HEK293T (cell line): ENCODE results near the gene EBF3.
A peak's percentile ranks its signal among the peaks of the same experiment; 100 is the strongest.

Experiments used
- CTCF ChIA-PET: fragments of 350-600 bp; formaldehyde crosslinking; extraction: SDS; loops from one replicate; lab custom pipeline; 2021; ENCODE audit warnings: antibody characterized with exemption, inconsistent platforms; lab: Yijun Ruan, JAX
- POLR2A ChIA-PET: fragments of 350-600 bp; formaldehyde crosslinking; extraction: SDS; loops from one replicate; lab custom pipeline; 2020; ENCODE audit warnings: antibody characterized with exemption, inconsistent platforms; lab: Yijun Ruan, JAX
- DNase-seq: peaks from one replicate; pipeline ENCODE4 v3.0.0; 2012; ENCODE audit warnings: mixed read lengths; ENCODE audit errors: extremely low spot score
- ARNT ChIP-seq: fragments of 450-650 bp; IDR thresholded peaks from 2 replicates; pipeline ENCODE4 v1.6.1; 2017; ENCODE audit warnings: mild to moderate bottlenecking
- BHLHE40 ChIP-seq: fragments of 450-650 bp; IDR thresholded peaks from 2 replicates; pipeline ENCODE4 v1.6.1; 2016; ENCODE audit warnings: mild to moderate bottlenecking, moderate library complexity, borderline replicate concordance
- CTBP1 ChIP-seq: fragments of 450-650 bp; IDR thresholded peaks from 2 replicates; pipeline ENCODE4 v1.6.1; 2016; ENCODE audit warnings: borderline replicate concordance
- ELF4 ChIP-seq: fragments of 450-650 bp; IDR thresholded peaks from 2 replicates; pipeline ENCODE4 v1.6.1; 2017; ENCODE audit warnings: antibody characterized with exemption
- FOXA1 ChIP-seq: fragments of 450-650 bp; IDR thresholded peaks from 2 replicates; pipeline ENCODE4 v1.6.1; 2016; ENCODE audit warnings: mild to moderate bottlenecking
- FOXK2 ChIP-seq: fragments of 450-650 bp; IDR thresholded peaks from 2 replicates; pipeline ENCODE4 v1.6.1; 2016; ENCODE audit warnings: mild to moderate bottlenecking
- FOXM1 ChIP-seq: fragments of 450-650 bp; IDR thresholded peaks from 2 replicates; pipeline ENCODE4 v1.6.1; 2017; ENCODE audit warnings: mild to moderate bottlenecking, borderline replicate concordance
- HDGF ChIP-seq: fragments of 450-650 bp; IDR thresholded peaks from 2 replicates; pipeline ENCODE4 v1.6.1; 2017; ENCODE audit warnings: antibody characterized with exemption, borderline replicate concordance
- L3MBTL2 ChIP-seq: fragments of 450-650 bp; conservative IDR thresholded peaks from 2 replicates; pipeline ENCODE4 v1.6.1; 2016; ENCODE audit warnings: mild to moderate bottlenecking
- LEF1 ChIP-seq: fragments of 450-650 bp; IDR thresholded peaks from 2 replicates; pipeline ENCODE4 v1.6.1; 2017; ENCODE audit warnings: mild to moderate bottlenecking, borderline replicate concordance
- NFRKB ChIP-seq: fragments of 450-650 bp; IDR thresholded peaks from 2 replicates; pipeline ENCODE4 v1.6.1; 2016; ENCODE audit warnings: mild to moderate bottlenecking, moderate library complexity
- SP1 ChIP-seq: fragments of 450-650 bp; IDR thresholded peaks from 2 replicates; pipeline ENCODE4 v1.6.1; 2017
- SUZ12 ChIP-seq: fragments of 450-650 bp; IDR thresholded peaks from 2 replicates; pipeline ENCODE4 v1.6.1; 2016; ENCODE audit warnings: mild to moderate bottlenecking
- TARDBP ChIP-seq: fragments of 450-650 bp; IDR thresholded peaks from 2 replicates; pipeline ENCODE4 v1.6.1; 2016
- ZNF384 ChIP-seq: fragments of 450-650 bp; IDR thresholded peaks from 2 replicates; pipeline ENCODE4 v1.6.1; 2016
- TF ChIP-seq, protein P1 (sequence below): fragments of 450-650 bp; IDR thresholded peaks from 2 replicates; pipeline ENCODE4 v1.6.1; 2016

EBF3 gene

DNA sequence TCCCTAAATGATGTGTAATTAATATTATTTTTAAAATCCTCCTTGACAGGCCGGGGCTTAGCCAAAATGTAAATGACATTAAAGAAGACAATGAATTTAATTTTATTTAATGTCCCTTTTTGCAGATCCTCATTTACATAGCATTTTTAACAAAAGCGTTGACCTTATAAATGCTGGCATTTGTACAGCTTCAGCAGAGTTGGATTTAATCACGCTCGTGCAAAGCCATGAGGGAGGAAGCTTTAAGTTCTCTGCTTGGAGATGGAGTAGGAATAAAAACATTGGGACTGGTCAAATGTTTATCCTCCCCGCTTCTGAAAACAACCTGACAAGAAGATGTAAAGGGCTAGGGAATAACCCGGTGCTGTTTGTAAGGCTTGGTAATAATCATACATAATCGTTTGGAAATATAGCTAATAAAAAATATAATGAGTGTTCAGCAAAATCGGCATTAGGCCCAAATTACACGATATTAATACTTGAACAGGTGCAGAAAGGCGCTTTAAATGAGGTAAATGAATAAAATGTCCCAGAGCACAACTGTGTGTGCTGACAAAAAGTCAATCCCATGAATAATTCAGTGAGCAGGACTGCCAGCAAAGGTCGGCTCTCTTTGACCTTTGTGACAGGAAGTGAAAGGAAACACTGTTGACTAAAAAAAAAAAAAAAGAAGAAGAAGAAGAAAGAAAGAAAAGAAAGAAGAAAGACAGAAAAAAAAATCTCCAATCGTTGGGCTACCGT lies 11.5 kb downstream of the EBF3 start:
- ChIA-PET POLR2A (no interaction called here), CTCF (no interaction called here)
- no peak for TF ChIP-seq FOXM1
- no peak for TF ChIP-seq SP1
- no peak for TF ChIP-seq LEF1
- no peak for TF ChIP-seq FOXK2
- no peak for TF ChIP-seq NFRKB
- no peak for TF ChIP-seq TARDBP
- DNase-seq: no peak

DNA sequence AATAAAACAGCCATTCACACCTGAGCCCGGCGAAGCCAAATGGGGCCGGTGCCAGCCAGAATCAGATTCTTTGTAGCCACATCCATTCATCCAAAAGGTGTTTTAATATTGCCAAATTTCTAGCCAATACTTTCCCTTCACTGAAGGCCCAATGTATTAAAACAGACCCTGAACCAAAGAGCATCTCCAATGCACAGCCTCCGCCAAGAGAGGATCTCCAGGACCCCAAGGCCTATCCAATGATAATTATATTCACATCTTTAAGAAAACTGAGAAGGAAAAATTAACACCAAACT lies 12.2 kb downstream of the EBF3 start:
- POLR2A ChIA-PET: no interaction called here
- TF ChIP-seq NFRKB (no peak), ARNT (no peak), FOXK2 (no peak), LEF1 (no peak), ELF4 (no peak), FOXM1 (no peak), ZNF384 (no peak), TARDBP (no peak), SP1 (no peak), FOXA1 (no peak), HDGF (no peak), BHLHE40 (no peak), CTBP1 (no peak), SUZ12 (no peak), L3MBTL2 (no peak)
- TF ChIP-seq, protein P1, sequence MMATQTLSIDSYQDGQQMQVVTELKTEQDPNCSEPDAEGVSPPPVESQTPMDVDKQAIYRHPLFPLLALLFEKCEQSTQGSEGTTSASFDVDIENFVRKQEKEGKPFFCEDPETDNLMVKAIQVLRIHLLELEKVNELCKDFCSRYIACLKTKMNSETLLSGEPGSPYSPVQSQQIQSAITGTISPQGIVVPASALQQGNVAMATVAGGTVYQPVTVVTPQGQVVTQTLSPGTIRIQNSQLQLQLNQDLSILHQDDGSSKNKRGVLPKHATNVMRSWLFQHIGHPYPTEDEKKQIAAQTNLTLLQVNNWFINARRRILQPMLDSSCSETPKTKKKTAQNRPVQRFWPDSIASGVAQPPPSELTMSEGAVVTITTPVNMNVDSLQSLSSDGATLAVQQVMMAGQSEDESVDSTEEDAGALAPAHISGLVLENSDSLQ: no peak
- CTCF ChIA-PET: no interaction called here
- no peak for DNase-seq

DNA sequence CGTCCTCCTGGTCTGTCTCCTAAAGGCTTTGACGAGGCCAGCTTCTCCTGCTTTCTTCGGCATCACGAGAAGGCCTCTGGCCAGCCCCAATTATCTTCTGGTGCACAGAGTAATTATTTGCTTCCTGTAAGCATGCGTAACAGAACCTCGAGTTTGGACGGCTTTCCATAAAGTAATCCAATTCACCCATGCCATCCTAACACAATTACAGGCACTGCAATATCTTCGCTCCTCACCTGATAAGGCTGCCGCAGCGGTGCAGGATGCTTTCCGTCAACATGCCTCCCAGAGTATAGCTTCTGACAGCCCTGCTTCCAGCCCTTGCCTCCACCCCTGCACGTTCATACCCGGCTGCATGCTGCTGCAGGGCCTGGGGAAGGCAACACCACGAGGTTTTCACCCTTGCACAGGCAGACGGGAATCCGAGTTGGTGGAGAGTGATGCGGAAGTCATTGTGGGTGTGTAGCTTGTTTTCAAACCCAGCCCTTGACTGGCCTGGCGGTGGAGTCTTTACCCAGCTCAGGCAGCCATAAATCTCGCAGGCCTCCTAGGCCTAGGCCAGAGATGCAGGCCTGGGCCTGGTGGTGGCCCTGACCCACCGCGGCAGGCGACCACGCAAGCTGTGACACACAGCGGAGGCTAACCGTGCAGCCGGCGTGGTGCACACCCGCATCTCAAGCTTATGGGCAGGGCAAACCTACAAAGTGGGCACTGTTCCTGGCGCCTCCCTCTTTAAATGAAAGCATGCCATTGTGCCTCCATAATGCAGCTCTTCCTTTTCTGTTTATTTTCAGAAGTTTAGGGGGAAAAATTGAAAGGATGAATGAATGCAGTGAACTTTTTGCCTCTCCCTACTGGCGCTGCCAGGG lies 12.7 kb downstream of the EBF3 start:
- ChIA-PET CTCF (interaction anchor here (0.6 kb wide), 1 partner anchor 151 kb away, joined by 3 read pairs; no protein-coding TSS in a partner anchor), POLR2A (no interaction called here)
- TF ChIP-seq L3MBTL2 (no peak), SUZ12 (no peak), LEF1 (no peak), ELF4 (no peak), ZNF384 (no peak), FOXK2 (no peak), NFRKB (no peak), BHLHE40 (no peak), FOXA1 (no peak)
- DNase-seq: no peak

DNA sequence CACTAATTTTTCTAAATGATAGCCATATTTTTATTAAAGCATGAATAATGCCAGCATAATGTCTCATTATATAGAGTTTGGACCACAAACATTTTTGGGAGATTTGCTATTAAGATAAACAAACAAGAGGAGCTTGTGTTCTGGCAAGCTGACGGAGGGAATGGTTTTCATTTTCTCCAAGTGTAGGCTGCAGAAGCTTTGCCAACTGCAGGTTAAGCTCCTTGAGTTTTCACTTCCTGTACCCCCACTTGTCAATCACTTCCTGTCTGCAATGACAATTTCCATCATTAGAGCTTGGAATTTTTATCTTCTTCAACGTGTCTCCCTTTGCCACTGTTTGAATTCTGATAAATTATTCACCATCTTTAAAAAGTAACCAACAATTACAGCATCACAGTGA lies 13.4 kb downstream of the EBF3 start:
- ChIA-PET POLR2A (no interaction called here), CTCF (interaction anchor here (0.6 kb wide), 1 partner anchor 151 kb away, joined by 3 read pairs; no protein-coding TSS in a partner anchor)
- TF ChIP-seq SP1: no peak
- TF ChIP-seq FOXM1: no peak
- no peak for TF ChIP-seq LEF1
- TF ChIP-seq L3MBTL2: no peak
- TF ChIP-seq ZNF384: no peak
- TF ChIP-seq, protein P1: no peak
- TF ChIP-seq NFRKB: no peak
- no peak for TF ChIP-seq HDGF
- no peak for TF ChIP-seq BHLHE40
- TF ChIP-seq TARDBP: no peak
- TF ChIP-seq ARNT: no peak
- no peak for TF ChIP-seq CTBP1
- DNase-seq: no peak

DNA sequence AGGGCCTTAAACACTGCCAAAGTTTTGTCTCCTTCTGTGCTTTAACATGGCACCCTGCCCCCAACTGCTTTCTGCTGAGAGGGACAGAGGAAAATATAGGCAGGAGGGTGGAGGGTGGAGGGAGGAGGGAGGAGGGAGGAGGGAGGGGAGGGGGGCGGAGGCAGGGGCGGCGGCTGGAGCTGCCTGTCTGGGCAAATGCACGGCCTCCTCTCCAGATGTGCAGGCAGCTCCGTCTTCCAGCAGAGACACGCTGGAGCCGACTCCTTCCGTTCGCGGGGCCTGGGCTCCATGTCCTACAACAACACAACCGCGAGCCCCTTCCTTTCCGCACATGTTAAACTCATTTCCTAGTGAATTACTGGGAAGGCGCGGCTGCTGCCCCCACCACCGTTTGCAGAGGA lies 14.2 kb downstream of the EBF3 start:
- CTCF ChIA-PET: interaction anchor here (1.2 kb wide), 1 partner anchor 61 kb away, joined by 5 read pairs; no protein-coding TSS in a partner anchor
- POLR2A ChIA-PET: interaction anchor here (0.7 to 1.0 kb wide), 2 partner anchors 58 to 160 kb away, joined by 3 read pairs; no protein-coding TSS in a partner anchor
- DNase-seq: peak; percentile 74
- TF ChIP-seq ARNT (no peak), NFRKB (no peak), L3MBTL2 (no peak), LEF1 (no peak), HDGF (no peak), FOXA1 (no peak), FOXK2 (no peak), BHLHE40 (no peak), SUZ12 (no peak), ELF4 (no peak), SP1 (no peak), ZNF384 (no peak), CTBP1 (no peak), FOXM1 (no peak), TARDBP (no peak)
- TF ChIP-seq, protein P1: no peak
